Measurements from ENCODE around the gene NR1D1.

The NR1D1 gene

DNA sequence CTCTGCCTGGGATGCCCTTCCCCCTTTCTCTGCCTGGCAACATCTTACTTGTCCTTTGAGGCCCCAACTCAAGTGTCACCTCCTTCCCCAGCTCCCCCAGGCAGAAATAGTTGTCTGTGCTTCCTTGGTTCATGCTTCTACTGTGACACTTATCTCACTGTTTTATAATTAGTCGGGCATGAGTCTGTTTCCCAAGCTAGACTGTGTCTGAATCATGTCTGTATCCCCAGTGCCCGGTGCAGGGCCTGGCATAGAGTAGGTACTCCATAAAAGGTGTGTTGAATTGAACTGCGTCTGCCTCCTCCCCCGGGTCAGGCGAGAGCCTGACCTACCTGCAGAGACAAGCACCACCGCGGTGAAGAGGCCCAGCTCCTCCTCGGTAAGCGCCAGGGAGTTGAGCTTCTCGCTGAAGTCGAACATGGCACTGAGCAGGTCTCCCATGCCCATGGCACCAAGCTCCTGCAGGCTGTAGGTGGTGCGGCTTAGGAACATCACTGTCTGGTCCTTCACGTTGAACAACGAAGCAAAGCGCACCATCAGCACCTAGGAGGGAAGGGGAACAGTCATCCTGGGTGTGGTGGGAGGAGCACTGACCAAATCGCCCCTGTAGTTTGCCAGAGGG is 6.7 kb downstream of the NR1D1 start:
- TF ChIP-seq SIN3A (IDR thresholded peaks at IDR 0.05; ENCODE audit: borderline replicate concordance, insufficient read depth, low read length) (no peak), TAF1 (IDR thresholded peaks at IDR 0.05; ENCODE audit: borderline replicate concordance, insufficient read depth, low read length) (no peak), POLR2AphosphoS5 (IDR thresholded peaks at IDR 0.05; ENCODE audit: low read depth, low read length) (no peak), FOXP2 (optimal IDR thresholded peaks at IDR 0.05; ENCODE audit: borderline replicate concordance, extremely low read depth, extremely low read length, insufficient read depth) (no peak)
- TF ChIP-seq, protein P1, sequence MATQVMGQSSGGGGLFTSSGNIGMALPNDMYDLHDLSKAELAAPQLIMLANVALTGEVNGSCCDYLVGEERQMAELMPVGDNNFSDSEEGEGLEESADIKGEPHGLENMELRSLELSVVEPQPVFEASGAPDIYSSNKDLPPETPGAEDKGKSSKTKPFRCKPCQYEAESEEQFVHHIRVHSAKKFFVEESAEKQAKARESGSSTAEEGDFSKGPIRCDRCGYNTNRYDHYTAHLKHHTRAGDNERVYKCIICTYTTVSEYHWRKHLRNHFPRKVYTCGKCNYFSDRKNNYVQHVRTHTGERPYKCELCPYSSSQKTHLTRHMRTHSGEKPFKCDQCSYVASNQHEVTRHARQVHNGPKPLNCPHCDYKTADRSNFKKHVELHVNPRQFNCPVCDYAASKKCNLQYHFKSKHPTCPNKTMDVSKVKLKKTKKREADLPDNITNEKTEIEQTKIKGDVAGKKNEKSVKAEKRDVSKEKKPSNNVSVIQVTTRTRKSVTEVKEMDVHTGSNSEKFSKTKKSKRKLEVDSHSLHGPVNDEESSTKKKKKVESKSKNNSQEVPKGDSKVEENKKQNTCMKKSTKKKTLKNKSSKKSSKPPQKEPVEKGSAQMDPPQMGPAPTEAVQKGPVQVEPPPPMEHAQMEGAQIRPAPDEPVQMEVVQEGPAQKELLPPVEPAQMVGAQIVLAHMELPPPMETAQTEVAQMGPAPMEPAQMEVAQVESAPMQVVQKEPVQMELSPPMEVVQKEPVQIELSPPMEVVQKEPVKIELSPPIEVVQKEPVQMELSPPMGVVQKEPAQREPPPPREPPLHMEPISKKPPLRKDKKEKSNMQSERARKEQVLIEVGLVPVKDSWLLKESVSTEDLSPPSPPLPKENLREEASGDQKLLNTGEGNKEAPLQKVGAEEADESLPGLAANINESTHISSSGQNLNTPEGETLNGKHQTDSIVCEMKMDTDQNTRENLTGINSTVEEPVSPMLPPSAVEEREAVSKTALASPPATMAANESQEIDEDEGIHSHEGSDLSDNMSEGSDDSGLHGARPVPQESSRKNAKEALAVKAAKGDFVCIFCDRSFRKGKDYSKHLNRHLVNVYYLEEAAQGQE (IDR thresholded peaks at IDR 0.05; ENCODE audit: insufficient read depth in 1 of 2, low read depth in 2 of 2, low read length in 2 of 2): no peak

DNA sequence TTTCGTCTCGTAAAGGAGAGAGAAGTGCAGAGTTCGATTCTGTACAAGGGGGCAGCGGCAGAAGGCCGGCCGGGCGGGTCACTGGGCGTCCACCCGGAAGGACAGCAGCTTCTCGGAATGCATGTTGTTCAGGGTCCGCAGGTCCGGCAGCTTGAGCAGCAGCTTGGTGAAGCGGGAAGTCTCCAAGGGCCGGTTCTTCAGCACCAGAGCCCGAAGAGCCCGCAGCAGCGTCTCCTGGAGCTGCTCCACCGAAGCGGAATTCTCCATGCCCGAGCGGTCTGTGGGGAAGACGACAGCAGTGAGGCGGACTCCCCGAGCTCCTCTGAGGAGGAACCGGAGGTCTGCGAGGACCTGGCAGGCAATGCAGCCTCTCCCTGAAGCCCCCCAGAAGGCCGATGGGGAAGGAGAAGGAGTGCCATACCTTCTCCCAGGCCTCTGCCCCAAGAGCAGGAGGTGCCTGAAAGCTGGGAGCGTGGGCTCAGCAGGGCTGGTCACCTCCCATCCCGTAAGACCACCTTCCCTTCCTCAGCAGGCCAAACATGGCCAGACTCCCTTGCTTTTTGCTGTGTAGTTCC is 7.3 kb downstream of the NR1D1 start:
- no peak for TF ChIP-seq SIN3A (IDR thresholded peaks at IDR 0.05; ENCODE audit: borderline replicate concordance, insufficient read depth, low read length)
- TF ChIP-seq POLR2AphosphoS5 (IDR thresholded peaks at IDR 0.05; ENCODE audit: low read depth, low read length): no peak
- TF ChIP-seq, protein P1 (IDR thresholded peaks at IDR 0.05; ENCODE audit: insufficient read depth in 1 of 2, low read depth in 2 of 2, low read length in 2 of 2): no peak
- TF ChIP-seq TAF1 (IDR thresholded peaks at IDR 0.05; ENCODE audit: borderline replicate concordance, insufficient read depth, low read length): no peak
- no peak for TF ChIP-seq FOXP2 (optimal IDR thresholded peaks at IDR 0.05; ENCODE audit: borderline replicate concordance, extremely low read depth, extremely low read length, insufficient read depth)

DNA sequence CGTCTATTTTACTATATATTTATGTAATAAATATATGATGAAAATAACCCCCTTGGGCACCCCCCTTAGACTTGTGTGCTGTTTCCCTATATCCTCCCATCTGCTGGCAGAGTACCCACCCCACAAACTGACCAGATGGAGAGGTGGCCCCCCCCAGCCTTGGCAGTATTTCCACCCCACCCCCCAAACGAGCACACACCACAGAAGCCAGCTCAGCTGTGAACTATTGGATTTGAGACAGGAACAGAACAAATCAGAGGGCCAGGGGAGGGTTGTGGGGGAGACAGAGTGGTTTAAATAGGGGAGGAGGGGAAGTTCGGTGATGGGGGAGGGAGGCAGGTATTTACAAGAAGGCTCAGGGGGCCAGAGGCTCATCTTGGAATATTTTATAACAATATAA is 7.8 kb downstream of the NR1D1 start:
- TF ChIP-seq SIN3A (IDR thresholded peaks at IDR 0.05; ENCODE audit: borderline replicate concordance, insufficient read depth, low read length) (no peak), FOXP2 (optimal IDR thresholded peaks at IDR 0.05; ENCODE audit: borderline replicate concordance, extremely low read depth, extremely low read length, insufficient read depth) (no peak), POLR2AphosphoS5 (IDR thresholded peaks at IDR 0.05; ENCODE audit: low read depth, low read length) (no peak), TAF1 (IDR thresholded peaks at IDR 0.05; ENCODE audit: borderline replicate concordance, insufficient read depth, low read length) (no peak)
- TF ChIP-seq, protein P1 (IDR thresholded peaks at IDR 0.05; ENCODE audit: insufficient read depth in 1 of 2, low read depth in 2 of 2, low read length in 2 of 2): no peak

DNA sequence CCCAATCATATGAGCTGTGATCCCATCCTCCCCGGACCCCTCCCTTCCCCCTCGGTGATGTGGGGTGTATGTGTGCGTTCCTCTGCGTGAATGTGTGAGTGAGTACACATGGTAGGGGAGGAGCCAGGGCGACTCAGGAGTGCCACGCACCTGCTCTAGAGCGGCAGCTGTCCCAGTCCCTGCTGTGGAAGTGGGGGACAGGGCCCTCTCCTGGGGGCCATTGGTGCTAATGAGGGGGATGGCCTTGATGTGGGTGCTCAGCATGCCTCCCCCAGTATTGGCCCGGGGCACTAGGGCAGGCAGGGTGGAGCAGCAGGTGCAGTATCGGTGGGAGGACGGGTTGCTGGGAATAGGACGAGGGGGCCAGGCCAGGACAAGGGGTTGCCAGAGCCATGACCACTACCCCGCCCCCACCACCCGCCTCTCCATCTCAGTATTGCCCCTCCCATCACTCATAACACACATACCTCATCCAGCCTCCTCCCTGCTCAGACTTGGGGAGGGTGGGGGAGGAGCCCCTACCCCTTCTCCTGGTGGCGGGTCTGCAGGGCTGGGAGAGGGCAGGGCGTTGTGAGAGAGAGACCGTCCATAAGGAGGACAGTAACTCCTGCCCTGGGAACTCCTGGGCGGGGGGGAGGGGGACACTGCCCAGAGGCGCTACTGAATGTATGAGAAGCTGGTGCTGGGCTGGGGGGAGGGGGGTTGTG is 8.5 kb downstream of the NR1D1 start:
- TF ChIP-seq POLR2AphosphoS5 (IDR thresholded peaks at IDR 0.05; ENCODE audit: low read depth, low read length): no peak
- no peak for TF ChIP-seq SIN3A (IDR thresholded peaks at IDR 0.05; ENCODE audit: borderline replicate concordance, insufficient read depth, low read length)
- TF ChIP-seq, protein P1 (IDR thresholded peaks at IDR 0.05; ENCODE audit: insufficient read depth in 1 of 2, low read depth in 2 of 2, low read length in 2 of 2): no peak
- TF ChIP-seq TAF1 (IDR thresholded peaks at IDR 0.05; ENCODE audit: borderline replicate concordance, insufficient read depth, low read length): no peak
- no peak for TF ChIP-seq FOXP2 (optimal IDR thresholded peaks at IDR 0.05; ENCODE audit: borderline replicate concordance, extremely low read depth, extremely low read length, insufficient read depth)

Data from PFSK-1 (cell line).